Stimulated activated CD4-positive, alpha-beta T cell treated with anti-CD3 and anti-CD28 coated beads, TNF-alpha, amount 100 ng/mL, for 1 hour (primary cell): ENCODE results near the gene SLC11A2.
"Not testable (repeated sequence)": the region's sequence is repeated elsewhere in the genome, so short reads cannot be mapped to it uniquely, and the experiment has no call there.

Experiments
- DNase-seq, 3 donors: peaks; one replicate each; pipeline ENCODE4 v3.0.0-alpha.2; 2020; ENCODE audit warnings: low read depth in 3 of 3, low spot score in 1 of 3

Gene SLC11A2

DNA sequence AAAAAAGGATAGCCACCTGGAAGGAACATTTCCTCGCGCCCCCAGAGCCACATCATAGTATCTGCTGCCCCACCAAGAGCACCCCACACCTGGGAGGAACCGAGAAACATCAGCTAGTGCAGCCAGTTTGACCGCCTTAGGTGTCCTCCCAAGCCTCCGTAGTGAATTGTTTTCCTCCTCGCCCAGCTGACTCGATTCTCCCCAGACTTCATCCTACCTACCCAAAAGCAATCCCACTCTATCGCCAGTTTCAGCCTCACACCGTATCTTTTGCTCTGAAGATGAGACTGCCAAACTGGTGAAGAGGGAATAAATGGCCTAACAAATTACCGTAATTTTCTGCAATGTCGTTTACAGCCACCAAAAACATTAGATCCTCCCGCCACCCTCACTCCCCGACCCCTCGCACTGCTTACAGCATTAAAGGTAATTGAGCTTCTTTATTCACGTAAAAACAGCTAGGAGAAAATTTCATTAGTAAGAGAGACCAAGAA is 1.2 kb upstream of the SLC11A2 start:
- DNase-seq: no peak

DNA sequence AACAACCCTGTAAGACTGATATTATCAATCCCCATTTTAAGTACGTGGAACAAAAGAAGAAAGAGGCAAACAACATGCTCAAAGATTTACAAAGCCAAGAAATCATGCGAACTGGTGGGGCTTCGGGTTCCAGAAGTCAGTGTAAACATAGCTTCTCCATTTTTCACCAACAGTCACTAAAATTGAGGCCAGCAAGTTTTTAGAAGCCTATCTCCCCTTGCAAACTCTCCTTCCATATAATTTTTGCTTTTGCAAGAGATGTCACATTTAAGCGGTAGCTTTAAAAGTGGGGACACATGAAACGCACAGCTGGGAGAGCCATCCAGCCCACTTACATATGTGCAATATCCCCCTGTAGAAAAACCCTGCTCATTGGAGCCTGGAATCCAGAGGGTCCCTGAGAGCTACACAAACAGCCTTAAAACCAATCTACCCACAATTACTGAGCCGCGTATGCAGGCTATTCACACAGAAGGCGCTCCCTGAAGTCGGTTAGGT is 797 bp downstream of the SLC11A2 start:
- no peak for DNase-seq

DNA sequence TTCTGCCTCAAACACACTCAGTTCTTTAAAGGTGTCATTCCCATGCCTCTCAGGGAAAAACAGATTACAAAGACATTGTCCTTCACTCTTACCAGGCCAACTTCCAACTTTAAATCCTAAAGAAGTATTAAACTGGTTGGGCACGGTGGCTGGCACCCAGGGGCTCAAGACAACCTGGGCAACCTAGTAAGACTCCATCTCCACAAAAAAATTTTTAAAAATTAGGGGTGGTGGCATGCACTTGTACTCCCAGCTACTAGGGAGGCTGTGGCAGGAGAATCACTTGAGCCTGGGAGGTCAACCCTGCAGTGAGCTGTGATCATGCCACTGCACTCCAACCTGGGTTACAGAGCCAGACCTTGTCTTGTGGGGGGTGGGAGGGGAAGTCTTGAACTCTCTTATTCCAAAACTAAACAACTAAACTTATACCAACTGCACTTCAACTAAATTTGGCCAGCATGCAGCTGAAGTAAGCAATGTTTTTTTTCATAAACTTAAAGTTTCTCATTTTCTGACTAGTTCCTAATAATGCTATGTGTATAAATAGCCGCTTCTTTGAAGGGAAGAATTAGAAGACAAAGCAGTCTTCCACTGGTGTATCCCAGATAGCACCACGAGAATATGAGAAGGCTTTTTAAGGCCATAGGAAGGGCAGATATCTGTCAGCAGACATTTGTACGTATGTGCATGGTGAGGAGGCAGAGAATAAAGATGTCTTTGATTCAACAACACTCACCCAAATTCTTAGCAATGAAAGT is 2.4 kb downstream of the SLC11A2 start:
- no peak for DNase-seq

DNA sequence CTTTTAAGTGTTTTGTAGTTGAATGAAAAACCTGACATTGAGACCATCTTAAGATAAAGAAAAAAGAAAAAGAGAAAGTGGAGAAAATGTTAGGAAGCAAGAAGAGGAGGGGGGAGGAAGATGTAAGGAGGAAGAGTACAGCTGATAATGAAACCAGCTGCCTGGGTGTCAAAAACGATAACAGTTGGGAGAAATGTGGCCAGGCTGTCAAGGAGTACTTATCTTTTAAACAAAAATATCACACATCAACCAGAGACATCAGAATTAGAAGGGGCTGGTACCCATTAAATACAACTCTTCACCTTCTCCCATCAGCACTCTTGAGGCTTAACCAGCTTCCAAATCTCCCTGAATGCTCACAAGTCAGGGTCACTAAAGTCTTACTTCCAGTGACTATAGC is 4.5 kb downstream of the SLC11A2 start:
- no peak for DNase-seq

DNA sequence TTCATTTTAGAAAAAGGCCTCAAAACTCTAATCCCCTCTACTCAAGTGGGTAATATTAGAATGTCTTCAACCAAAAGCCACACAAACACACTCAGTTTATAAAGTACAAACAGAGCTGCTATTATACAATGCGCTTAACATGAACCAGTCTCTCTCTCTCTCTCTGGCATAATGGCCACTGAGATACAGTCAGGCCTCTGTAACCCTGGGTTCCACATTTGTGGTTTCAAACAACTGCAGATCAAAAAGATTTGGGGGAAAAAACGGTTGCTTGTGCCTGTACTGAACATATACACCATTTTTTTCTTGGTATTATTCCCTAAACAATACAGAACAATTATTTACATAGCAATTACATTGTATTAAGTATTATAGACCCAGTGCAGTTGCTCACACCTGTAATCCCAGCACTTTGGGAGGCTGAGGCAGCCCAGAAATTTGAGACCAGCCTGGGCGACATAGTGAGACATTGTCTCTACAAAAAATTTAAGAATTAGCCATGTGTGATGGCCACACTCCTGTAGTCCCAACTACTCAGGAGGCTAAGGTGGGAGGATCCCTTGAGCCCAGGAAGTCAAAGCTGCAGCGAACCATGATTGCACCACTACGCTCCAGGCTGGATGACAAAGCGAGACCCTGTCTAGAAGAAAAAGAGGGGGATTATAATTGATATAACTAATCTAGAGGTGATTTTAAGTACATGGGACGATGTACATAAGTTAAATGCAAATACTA is 5.6 kb downstream of the SLC11A2 start:
- DNase-seq: no peak

DNA sequence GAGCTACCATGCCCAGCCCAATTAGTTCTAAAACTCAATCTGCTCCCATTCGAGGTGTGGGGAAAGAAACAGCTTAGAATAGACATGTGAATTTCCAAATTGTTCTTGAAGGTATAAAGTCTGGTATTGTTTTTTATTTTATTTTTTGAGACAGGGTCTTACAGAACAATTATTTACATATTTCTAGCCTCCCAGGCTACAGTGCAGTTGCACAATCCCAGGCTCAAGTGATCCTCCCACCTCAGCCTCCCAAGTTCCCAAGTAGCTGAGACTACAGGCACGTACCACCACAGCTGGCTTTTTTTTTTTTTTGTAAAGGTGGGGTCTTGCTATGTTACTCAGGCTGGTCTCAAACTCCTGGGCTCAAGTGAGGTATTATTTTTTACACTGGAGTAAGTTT is 6.3 kb downstream of the SLC11A2 start:
- DNase-seq: no peak

DNA sequence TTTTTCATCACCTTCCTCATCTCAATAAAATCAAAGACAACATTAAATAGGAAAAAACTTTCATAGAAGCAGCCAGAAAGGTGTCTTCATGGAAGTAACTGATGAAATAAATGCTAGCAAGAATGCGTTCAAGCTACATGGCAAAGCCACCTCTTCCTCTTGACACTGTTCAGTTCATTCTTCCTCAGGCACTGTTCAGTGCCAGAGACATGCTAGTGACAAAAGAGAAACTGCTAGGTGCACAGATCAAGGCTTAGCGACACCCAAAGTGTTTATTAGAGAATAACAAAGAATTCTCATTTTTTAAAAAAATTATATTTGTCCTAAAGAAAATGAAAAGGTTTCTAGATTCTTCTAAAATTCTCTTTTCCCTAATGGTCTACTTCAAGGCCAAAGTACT is 7.2 kb downstream of the SLC11A2 start:
- DNase-seq: no peak

DNA sequence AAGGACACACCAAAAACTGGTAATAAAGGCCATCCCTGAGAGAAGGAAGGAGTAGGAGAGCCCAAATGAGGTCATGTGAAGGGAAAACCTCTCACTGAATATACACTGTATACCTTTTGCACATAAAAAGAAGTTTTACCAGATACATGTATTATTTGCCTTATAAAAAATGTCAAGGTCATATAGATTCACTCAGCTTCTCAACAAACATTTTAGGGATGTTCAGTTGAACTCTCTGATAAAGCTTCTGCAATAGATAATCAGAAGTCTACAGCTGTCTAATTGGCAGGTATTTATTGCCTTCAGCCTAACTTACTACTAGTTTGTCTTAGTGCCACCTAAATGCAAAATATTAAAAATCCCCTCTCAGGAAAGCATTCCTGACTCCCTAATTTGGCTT is 8.7 kb downstream of the SLC11A2 start:
- DNase-seq: no peak

DNA sequence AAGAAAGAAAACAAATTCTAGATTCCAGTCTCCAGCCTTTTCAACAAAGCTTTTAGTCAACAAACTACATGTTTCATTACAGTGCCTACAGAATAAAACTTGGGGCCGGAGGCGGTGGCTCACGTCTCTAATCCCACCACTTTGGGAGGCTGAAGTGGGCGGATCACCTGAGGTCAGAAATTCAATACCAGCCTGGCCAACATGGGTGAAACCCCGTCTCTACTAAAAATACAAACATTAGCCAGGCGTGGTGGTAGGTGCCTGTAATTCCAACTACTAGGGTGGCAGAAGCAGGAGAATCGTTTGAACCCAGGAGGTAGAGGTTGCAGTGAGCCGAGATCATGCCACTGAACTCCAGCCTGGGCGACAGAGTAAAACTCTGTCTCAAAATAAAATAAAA is 11.7 kb downstream of the SLC11A2 start:
- not testable (repeated sequence) for DNase-seq

DNA sequence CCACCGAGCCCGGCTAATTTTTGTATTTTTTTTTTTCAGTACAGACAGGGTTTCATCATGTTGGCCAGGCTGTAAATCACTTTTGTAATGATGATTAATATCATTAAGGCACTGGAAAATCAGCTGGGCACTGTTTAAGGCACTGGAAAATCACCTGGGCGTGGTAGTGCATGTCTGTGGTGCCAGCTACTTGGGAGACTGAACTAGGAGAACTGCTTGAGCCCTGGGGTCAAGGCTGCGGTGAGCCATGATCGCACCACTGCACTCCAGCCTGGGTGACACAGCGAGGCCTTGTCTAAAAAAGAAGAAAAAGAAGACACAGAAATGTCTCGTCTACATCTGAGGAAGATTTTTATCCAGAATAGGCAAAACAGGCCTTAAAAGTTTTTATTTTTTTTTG is 12.7 kb downstream of the SLC11A2 start:
- no peak for DNase-seq

DNA sequence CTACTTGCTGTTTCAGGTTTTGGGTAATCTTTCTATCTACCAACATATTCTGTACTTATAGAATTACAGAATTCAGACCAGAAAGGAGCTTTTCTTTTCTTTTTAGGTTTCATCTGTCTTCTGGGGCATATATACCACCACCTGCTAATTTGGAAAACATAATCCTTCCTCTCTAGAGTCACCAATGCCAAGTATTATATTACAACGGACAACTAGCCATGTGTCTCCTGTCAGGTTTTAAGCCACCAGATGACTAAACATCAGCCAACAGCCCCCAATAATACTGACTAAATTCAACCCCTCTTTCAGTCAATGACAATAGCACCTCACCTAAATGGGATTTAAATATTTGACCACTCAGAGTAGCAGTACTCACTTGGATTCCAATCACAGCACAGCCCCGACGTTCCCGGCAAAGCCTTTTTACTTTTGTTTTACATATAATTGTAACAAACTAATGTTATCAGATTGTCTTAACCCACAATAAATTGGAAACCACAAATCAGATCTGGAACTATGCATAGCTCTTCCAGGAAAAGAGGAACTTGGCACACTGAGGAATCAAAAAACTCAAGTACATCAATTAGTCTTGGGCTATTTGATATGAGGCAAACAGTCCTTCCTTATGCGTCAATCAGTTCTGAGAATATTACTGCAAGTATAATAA is 13.5 kb downstream of the SLC11A2 start:
- DNase-seq: no peak

DNA sequence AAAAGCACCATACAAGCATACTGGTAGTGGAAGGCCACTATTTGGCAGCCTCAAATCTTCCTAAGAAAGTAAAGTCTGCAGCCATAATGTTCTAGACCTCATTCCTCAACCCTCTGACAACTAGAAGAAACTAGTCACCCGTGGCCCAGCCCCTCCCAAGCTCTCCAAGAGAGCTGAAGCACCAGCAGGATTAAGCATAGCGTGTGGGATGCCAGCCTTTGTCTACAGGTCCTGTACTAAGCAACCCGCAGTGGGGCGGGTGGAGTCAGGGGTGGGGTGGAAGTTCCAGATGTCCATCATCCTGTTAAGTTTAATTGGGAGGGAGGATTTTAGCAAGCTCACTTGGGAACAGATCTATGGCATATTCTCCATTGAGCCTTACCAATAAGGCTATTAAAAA is 14.2 kb downstream of the SLC11A2 start:
- DNase-seq: no peak

DNA sequence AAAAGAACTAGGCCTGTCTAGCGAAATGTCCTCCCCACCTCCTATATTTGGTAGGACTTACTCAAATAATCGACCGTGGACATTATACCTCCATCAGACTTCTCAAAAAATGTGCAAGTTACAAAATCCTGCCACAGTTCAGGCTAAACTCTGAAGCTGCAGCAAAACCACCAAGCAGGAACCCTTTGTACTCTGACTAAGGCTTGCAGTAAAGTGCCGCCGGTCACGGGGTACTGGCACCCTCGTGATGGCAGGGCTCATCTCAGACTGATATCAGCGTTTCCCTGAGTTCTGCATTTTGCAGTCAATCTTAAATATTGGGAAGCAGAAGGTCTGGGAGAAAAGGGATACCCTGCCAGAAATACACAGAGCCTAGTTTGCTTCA is 17.1 kb downstream of the SLC11A2 start:
- no peak for DNase-seq

DNA sequence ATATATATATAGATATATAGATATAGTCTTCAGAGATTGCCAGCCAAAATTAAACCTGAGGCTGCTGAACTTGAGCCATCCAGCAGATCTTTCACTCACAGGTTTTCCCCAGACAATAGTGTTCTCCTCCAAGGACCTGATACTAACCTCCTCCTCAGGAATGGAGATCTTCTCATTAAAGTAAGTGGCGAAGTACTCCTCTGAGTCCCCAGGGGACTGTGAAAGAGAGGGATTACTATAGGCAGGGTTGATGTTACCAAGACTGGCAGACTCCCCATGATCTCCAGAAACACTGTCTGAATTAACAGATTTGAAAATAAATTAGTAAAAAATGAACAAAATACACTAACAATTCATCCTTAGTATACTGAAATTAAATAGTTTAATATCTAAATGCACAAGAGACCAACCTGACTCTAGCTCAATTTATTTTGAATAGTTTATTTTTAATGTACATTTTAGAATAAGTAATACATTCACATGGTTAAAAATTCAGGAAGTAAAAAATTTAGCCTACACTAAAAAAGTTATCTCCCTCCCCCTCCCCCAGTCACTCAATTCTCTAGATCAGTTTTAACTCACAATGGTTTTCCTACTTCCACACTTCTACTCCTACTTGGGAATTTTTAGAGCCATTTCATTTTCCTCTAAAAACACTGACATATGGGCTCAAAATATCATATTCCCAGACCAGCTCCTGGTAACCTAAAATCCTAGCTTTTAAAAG is 17.7 kb downstream of the SLC11A2 start:
- DNase-seq: no peak

DNA sequence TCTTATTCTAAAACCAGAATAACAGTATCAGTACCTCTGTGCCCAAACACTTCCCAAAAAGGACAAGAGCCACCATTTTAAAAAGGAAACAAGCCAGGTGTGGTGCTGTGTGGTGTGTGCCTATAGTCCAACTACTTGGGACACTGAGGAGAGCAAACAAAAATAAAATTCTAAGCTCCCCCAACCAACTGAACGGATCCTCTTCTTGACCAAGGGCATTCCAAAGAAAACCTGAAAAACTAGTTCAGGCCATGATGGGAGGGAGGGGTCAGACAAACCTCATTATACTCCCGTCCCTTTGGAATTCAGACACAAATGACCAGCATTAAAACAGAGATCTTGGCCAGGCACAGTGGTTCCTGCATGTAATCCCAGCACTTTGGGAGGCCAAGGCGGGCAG is 20.5 kb downstream of the SLC11A2 start:
- DNase-seq: no peak

DNA sequence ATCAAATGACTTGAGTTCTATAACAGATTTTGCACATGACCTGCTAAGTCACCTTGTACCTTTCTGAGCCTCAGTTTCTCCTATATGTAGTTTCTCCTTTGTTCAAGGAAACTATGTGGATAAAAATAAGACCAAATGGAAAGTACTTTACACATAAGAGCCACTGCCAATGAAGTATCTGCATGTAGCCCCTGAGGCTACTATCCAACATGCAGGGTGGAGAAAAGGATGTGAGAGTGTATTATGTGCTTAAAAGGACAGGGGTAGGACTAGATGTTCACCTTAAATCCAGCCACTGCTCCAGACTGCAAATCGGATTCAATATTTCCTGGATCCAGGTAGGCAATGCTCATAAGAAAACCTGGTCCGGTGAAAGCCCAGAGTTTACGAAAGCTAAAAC is 21.2 kb downstream of the SLC11A2 start:
- no peak for DNase-seq

DNA sequence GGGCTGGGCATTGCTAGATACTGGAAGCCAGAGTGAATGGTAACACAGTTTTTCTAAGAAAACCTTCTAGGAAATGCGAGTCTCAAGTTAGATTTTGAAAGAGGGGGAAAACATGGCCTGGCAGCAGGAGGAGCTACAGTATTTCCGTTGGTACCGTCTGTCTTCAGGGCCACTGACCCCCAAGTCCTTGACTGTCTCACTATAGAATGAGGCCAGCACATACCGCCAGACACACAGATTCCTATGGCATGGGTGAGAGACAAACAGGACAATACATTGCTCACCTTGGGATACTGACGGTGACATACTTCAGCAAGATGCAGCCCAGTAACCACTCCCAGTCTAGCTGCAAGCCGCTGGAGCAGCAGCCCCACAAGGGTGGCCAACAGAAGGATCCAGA is 21.7 kb downstream of the SLC11A2 start:
- no peak for DNase-seq

DNA sequence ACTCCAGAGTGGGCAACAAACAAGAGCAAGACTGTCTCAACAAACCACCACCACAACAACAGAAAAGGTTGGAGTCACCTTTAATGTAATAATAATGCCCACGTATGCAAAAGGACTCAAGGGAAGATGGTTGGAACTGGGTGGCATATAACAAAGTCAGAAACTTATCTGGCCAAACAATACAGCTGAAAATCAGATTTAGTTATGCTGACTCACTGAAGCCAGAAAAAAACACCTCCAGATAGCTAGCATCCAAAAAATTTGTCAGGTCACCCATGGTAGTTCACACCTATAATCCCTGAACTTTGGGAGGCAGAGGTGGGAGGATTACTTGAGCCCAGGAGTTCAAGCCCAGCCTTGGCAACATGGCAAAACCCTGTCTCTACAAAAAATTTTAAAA is 24.4 kb downstream of the SLC11A2 start:
- no peak for DNase-seq

DNA sequence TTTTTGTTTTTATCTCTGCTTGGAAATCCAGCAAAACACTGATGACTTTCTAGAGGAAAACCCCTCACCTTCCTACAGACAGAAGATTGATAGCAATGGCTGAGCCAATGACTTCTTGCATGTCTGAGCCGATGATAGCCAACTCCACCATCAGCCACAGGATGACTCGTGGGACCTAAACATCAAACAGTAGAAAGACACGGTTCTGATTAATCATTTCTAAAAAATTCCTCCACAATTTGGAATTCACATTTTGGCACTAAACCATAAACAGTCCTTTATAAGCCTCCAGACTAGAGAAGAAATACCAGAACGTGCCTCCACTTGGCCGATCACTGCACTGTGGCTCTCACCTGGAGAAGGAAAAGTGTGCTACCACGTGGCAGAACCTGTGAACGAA is 25.9 kb downstream of the SLC11A2 start:
- no peak for DNase-seq

DNA sequence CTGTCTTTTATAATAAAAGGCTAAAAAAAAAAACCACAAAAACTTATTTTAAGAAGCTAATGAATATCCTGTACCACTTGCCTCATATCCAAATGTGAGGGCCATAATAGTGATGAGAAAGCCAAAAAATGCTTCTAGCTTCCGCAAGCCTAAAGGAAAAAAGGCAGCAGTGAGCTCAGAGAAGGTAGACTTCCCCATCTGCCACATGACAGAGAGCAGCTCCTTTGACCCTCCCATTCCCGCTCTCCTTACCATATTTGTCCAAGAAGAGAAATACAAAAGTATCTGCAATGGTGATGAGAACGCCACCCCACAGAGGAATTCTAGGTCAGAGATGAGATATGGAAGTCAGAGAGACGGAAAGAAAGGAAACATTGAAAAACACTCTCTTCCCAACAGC is 27.1 kb downstream of the SLC11A2 start:
- no peak for DNase-seq

DNA sequence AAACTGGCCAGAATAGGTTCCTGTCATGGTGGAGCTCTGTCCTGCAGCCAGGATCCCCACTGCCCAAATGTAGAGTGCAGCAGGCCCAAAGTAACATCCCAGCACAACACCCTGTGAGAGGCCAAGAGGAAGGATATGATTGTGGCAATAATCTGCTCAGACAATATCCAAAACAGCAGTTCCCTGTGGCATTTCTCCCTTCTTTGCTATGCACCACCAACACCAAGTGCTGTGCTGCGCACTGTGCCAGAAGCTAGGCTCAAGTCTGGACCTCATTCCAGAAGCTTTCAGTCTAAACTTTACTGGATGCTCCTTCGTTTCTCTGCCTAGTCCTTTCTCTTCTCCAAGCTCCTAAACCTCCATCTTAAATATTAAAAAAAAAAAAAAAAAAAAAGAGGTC is 33.4 kb downstream of the SLC11A2 start:
- DNase-seq: no peak
